ENCODE measurements around the gene SKAP2.

DNA sequence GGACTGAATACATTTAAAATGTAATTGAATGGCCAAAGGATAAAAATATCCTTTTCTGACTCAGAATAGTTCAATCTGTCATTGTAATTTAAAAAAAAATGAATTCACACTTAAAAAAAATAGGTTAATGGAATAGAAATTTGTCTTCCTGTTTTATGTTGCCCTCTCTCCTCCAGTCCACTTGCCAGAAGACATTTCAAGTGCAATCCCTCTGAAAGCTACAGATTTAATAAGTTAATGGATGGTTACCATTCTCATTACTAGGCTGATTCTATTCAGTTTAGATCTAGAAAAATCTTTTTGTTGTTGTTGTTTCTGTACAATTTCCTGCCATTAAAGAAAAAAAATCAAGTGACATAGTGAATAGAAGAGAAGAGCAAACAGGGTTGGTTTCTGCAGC is 142.9 kb downstream of the SKAP2 start:
- TF ChIP-seq ZNF800 (CRISPR knock-in tag; IDR thresholded peaks at IDR 0.05) (no peak), MED1 (CRISPR knock-in tag; IDR thresholded peaks at IDR 0.05) (no peak), ZBTB21 (CRISPR knock-in tag; IDR thresholded peaks at IDR 0.05) (no peak), ZNF564 (CRISPR knock-in tag; IDR thresholded peaks at IDR 0.05) (no peak), NR2F1 (CRISPR knock-in tag; IDR thresholded peaks at IDR 0.05) (no peak), NFE2L1 (CRISPR knock-in tag; IDR thresholded peaks at IDR 0.05; ENCODE audit: borderline replicate concordance) (no peak), THAP7 (CRISPR knock-in tag; IDR thresholded peaks at IDR 0.05) (no peak), SPEN (CRISPR knock-in tag; IDR thresholded peaks at IDR 0.05; ENCODE audit: low read depth) (no peak)
- TF ChIP-seq, protein P1, sequence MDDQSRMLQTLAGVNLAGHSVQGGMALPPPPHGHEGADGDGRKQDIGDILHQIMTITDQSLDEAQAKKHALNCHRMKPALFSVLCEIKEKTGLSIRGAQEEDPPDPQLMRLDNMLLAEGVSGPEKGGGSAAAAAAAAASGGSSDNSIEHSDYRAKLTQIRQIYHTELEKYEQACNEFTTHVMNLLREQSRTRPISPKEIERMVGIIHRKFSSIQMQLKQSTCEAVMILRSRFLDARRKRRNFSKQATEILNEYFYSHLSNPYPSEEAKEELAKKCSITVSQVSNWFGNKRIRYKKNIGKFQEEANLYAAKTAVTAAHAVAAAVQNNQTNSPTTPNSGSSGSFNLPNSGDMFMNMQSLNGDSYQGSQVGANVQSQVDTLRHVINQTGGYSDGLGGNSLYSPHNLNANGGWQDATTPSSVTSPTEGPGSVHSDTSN (CRISPR knock-in tag; IDR thresholded peaks at IDR 0.05; ENCODE audit: borderline replicate concordance): no peak
- TF ChIP-seq, protein P2, sequence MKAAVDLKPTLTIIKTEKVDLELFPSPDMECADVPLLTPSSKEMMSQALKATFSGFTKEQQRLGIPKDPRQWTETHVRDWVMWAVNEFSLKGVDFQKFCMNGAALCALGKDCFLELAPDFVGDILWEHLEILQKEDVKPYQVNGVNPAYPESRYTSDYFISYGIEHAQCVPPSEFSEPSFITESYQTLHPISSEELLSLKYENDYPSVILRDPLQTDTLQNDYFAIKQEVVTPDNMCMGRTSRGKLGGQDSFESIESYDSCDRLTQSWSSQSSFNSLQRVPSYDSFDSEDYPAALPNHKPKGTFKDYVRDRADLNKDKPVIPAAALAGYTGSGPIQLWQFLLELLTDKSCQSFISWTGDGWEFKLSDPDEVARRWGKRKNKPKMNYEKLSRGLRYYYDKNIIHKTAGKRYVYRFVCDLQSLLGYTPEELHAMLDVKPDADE (CRISPR knock-in tag; IDR thresholded peaks at IDR 0.05): no peak
